Measurements from ENCODE around the gene RBMS2.

DNA sequence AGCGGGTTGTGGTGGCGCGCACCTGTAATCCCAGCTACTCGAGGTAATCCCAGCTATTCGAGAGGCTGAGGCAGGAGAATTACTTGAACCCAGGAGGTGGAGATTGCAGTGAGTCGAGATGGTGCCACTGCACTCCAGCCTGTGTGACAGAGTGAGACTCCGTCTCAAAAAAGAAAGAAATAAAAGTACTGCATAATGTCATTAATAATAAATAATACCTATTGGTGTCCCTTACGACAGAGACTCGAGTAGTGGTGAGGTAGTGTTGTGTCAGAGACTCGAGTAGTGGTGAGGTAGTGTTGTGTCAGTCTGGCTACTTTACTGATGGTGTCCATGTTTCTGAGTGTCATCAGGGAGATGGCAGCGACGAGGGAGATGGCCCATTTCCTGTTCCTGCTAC, 34.9 kb upstream of the RBMS2 start:
- TF ChIP-seq, protein P1, sequence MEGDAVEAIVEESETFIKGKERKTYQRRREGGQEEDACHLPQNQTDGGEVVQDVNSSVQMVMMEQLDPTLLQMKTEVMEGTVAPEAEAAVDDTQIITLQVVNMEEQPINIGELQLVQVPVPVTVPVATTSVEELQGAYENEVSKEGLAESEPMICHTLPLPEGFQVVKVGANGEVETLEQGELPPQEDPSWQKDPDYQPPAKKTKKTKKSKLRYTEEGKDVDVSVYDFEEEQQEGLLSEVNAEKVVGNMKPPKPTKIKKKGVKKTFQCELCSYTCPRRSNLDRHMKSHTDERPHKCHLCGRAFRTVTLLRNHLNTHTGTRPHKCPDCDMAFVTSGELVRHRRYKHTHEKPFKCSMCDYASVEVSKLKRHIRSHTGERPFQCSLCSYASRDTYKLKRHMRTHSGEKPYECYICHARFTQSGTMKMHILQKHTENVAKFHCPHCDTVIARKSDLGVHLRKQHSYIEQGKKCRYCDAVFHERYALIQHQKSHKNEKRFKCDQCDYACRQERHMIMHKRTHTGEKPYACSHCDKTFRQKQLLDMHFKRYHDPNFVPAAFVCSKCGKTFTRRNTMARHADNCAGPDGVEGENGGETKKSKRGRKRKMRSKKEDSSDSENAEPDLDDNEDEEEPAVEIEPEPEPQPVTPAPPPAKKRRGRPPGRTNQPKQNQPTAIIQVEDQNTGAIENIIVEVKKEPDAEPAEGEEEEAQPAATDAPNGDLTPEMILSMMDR (IDR thresholded peaks at IDR 0.05): no peak
- no peak for TF ChIP-seq EP300 (IDR thresholded peaks at IDR 0.05)
- no peak for TF ChIP-seq POLR2A (IDR thresholded peaks at IDR 0.05)
